T-helper 2 cell (primary cell): ENCODE data around the gene TP53I13.

Source experiments
- DNase-seq, 5 experiments: peaks; one replicate each; pipeline versions ENCODE4 v3.0.0 to v3.0.0-alpha.2; 2012 to 2022

TP53I13 gene

GRCh38 chr17:29617125-29617480 lies 48.6 kb downstream of the TP53I13 start:
- peak; percentile 80 to 96 (median 90) for DNase-seq

- peak; percentile 75 to 93 (median 82) for DNase-seq
These were observed 49.2 kb downstream of the TP53I13 start for GRCh38 chr17:29617481-29618271.

DNA sequence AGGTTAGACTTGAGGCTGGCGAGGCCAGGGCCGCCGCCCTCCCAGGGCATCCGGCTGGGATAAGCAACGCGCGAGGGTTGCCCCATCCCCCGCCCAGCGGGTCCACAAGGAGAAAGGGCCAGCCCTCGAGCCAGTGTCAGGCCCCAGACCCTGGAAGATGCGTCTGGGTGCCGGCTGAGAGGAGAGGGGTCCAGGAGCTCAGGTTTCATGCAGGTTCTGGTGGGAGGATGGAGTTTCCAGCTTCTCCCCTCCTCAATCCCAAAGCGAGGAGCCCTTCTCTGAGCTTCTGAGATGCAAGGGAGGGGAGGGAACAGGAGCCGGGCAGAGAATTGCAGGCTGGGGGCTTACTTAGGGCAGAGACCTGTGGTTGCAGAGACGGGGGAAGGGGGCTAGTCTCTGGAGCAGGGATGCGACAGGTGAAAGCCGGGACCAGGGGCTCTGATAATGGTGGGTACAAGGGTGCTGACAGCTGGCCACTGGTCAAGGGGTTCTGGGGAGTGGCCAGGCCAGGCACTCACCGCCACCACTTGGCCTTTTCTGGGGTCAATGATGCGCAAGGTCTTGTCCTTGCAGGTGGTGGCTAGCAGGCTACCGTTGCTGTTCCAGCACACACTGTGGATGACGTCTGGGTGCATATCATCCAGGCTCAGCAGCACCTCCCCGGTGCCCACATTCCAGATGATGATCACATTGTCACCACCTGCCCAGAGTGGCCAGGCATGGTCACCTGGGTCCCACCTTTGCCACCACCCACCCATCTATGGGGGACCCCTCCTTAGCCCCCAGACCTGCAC lies 50.0 kb downstream of the TP53I13 start:
- DNase-seq: no peak

GRCh38 chr17:29619251-29619650 lies 50.8 kb downstream of the TP53I13 start:
- peak in 1 of 5 experiments; percentile 35 for DNase-seq

DNA sequence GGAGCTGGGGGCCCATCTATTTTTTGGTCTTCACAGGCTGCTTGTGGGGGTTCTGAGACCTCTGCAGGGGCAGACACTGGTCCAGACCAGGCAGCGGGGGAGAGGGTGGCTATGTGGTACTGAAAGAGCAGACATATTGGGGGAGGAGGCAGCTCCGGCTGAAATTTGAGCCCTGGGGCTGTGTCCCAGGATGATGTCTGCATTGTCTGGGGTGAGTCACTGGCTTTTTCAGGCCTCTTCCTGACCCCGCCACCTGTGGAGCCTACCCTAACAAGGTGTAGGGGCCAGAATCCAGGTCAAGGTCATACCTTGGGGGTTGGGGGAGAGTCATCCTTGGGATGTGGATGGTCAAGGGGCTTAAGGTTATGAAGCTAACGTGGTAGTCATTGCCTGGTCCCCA lies 51.8 kb downstream of the TP53I13 start:
- DNase-seq: no peak

DNA sequence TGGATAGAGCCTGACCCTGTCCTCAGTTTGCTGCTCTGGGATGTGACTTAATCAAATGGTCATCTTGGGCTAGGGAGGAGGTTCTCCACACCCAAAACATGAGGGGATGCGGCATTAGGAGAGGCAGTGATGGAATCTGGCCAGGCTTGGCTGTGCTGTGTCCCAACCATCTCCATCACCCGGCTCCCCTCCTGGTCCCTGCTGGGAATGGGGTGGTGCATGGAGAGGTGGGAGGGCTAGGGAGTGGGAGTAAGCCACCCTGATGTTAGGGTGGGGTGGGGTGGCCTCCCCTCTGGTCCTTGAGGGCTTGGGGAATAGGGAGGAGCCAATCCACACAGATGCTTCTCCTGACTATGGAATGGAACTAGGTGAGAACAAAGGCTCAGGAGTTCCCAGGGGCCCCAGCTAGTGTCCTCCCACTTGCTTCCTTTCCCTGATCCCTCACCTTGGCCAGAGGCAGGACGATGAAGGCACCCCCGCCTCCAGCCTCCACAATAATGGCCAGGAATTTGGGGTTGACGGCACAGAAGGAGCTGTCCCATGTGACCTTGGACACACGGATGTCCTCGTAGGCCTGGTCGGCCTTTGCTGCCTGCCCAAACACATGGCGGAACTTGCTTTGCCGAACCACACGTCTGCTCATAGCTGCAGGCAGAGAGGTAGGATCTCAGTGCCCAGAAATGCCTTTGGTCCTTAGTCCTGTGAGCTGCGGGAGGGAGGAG lies 52.4 kb downstream of the TP53I13 start:
- DNase-seq: no peak

GRCh38 chr17:29621751-29622194 lies 53.3 kb downstream of the TP53I13 start:
- no peak for DNase-seq
